Caco-2 (cell line): ENCODE results near the gene ITGA11. TPM values are rescaled to one million over a fixed set of nuclear protein-coding genes. Genes with fewer than 3 reads are reported as not detected.

Experiments
- BruUV-seq: library from RNA; stranded (reverse); fragments of 400-500 nt; replicated peaks from 2 replicates; lab custom pipeline; 2021; lab: Mats Ljungman, UMichigan
- CTCF ChIA-PET: fragments of 300-600 bp; sonication (Branson Sonifier 250); formaldehyde crosslinking; loops from one replicate; lab custom pipeline; 2022; ENCODE audit warnings: antibody characterized with exemption; lab: Charles Lee
- POLR2A ChIA-PET: fragments of 300-600 bp; sonication (Branson Sonifier 250); formaldehyde crosslinking; loops from one replicate; lab custom pipeline; 2022; ENCODE audit warnings: antibody characterized with exemption; lab: Charles Lee
- DNase-seq, 2 experiments: peaks; one replicate each; pipeline versions ENCODE4 v3.0.0 to v3.0.0-alpha.2; 2020 to 2022
- H3K27me3 ChIP-seq: replicated peaks from 2 replicates; pipeline ENCODE4 v1.6.0; 2011; ENCODE audit warnings: low read length; ENCODE audit not compliant: control insufficient read depth, insufficient read depth
- H3K36me3 ChIP-seq: 2 replicates; pipeline ENCODE4 v1.5.1; 2011; ENCODE audit warnings: low read length; ENCODE audit not compliant: control insufficient read depth, insufficient read depth
- H3K4me1 ChIP-seq: fragments of 250-450 bp; sonication (Bioruptor Pico); 2 replicates; pipeline ENCODE4 v1.5.1; 2020; ENCODE audit warnings: mild to moderate bottlenecking
- H3K4me3 ChIP-seq: 2 replicates; pipeline ENCODE4 v1.5.1; 2011; ENCODE audit warnings: low read depth, mild to moderate bottlenecking, control low read depth, low read length
- H3K9me3 ChIP-seq: fragments of 250-450 bp; sonication (Bioruptor Pico); 2 replicates; pipeline ENCODE4 v1.5.1; 2020; ENCODE audit warnings: mild to moderate bottlenecking, moderate library complexity
- H3K27ac Mint-ChIP-seq: one replicate; pipeline ENCODE4 v1.8.0; 2022; ENCODE audit warnings: mixed read lengths; ENCODE audit not compliant: unreplicated experiment
- H3K27me3 Mint-ChIP-seq: one replicate; pipeline ENCODE4 v1.8.0; 2022; ENCODE audit warnings: mixed read lengths; ENCODE audit not compliant: insufficient read depth, unreplicated experiment
- H3K36me3 Mint-ChIP-seq: one replicate; pipeline ENCODE4 v1.8.0; 2022; ENCODE audit warnings: mild to moderate bottlenecking, mixed read lengths; ENCODE audit not compliant: insufficient read depth, unreplicated experiment
- H3K4me1 Mint-ChIP-seq: one replicate; pipeline ENCODE4 v1.8.0; 2022; ENCODE audit warnings: low read depth, mixed read lengths; ENCODE audit not compliant: unreplicated experiment
- H3K4me3 Mint-ChIP-seq: one replicate; pipeline ENCODE4 v1.8.0; 2022; ENCODE audit warnings: mild to moderate bottlenecking, moderate library complexity, mixed read lengths; ENCODE audit not compliant: unreplicated experiment
- H3K9me3 Mint-ChIP-seq: one replicate; pipeline ENCODE4 v1.8.0; 2022; ENCODE audit warnings: mixed read lengths; ENCODE audit not compliant: unreplicated experiment
- CTCF ChIP-seq, 2 experiments: fragments of 200-600 bp in 1 of 2; IDR thresholded peaks; 1 replicate in 1 of 2; 2 replicates in 1 of 2; pipeline versions ENCODE4 v1.5.1 to v1.8.0; 2011 to 2022; ENCODE audit warnings: antibody characterized with exemption in 1 of 2, control low read depth in 1 of 2, inconsistent platforms in 1 of 2, low read depth in 1 of 2, low read length in 1 of 2, mild to moderate bottlenecking in 1 of 2, moderate library complexity in 1 of 2; ENCODE audit not compliant: insufficient read depth in 1 of 2, severe bottlenecking in 1 of 2, unreplicated experiment in 1 of 2
- intact Hi-C: fragments of 100-400 bp; cut with micrococcal nuclease; formaldehyde crosslinking; loops from one replicate; pipeline ENCODE4 v1.10.0; 2022; ENCODE audit not compliant: unreplicated experiment
- total RNA-seq: library from RNA; stranded (reverse); gene quantifications from 2 replicates; pipeline ENCODE4 v1.2.3, GENCODE V29; 2022

Gene ITGA11
- total RNA-seq, 1 experiment from 2014 or later: 0.18 TPM

GRCh38 chr15:68413363-68414205 is 18.4 kb downstream of the ITGA11 start:
- no peak overlapping the region for H3K4me3 Mint-ChIP-seq
- no peaks in the 10 kb centered on the region for H3K9me3 Mint-ChIP-seq
- H3K9me3 ChIP-seq: no peaks in the 10 kb centered on the region
- DNase-seq: no peak
- no peaks in the 10 kb centered on the region for H3K4me1 Mint-ChIP-seq
- no peak overlapping the region for H3K4me3 ChIP-seq
- no peaks in the 10 kb centered on the region for H3K36me3 ChIP-seq
- BruUV-seq: no TSS peak
- ChIA-PET CTCF (no interaction called here), POLR2A (no interaction called here)
- H3K36me3 Mint-ChIP-seq: no peaks in the 10 kb centered on the region
- H3K27ac Mint-ChIP-seq: no peak overlapping the region
- H3K27me3 ChIP-seq: no peaks in the 10 kb centered on the region
- H3K4me1 ChIP-seq: no peaks in the 10 kb centered on the region
- H3K27me3 Mint-ChIP-seq: no peaks in the 10 kb centered on the region
- intact Hi-C loops: no loop called here
- no peak for TF ChIP-seq CTCF (IDR thresholded peaks at IDR 0.05; ENCODE audit: insufficient read depth in 1 of 2, low read depth in 1 of 2, low read length in 1 of 2, severe bottlenecking in 1 of 2, unreplicated experiment in 1 of 2)

- Histone ChIP-seq H3K36me3 (no peaks in the 10 kb centered on the region), H3K4me3 (no peak overlapping the region), H3K27me3 (no peaks in the 10 kb centered on the region), H3K9me3 (no peaks in the 10 kb centered on the region), H3K4me1 (no peaks in the 10 kb centered on the region)
- Mint-ChIP-seq H3K36me3 (no peaks in the 10 kb centered on the region), H3K4me3 (no peak overlapping the region), H3K4me1 (no peaks in the 10 kb centered on the region), H3K27ac (no peak overlapping the region), H3K9me3 (no peaks in the 10 kb centered on the region), H3K27me3 (no peaks in the 10 kb centered on the region)
- CTCF ChIA-PET: no interaction called here
- POLR2A ChIA-PET: no interaction called here
- no peak for TF ChIP-seq CTCF (IDR thresholded peaks at IDR 0.05; ENCODE audit: insufficient read depth in 1 of 2, low read depth in 1 of 2, low read length in 1 of 2, severe bottlenecking in 1 of 2, unreplicated experiment in 1 of 2)
- no TSS peak for BruUV-seq
- no peak for DNase-seq
- intact Hi-C loops: no loop called here
These were observed 19.7 kb downstream of the ITGA11 start for GRCh38 chr15:68412218-68412617.

GRCh38 chr15:68411735-68412134 is 20.2 kb downstream of the ITGA11 start:
- H3K4me1 Mint-ChIP-seq: no peaks in the 10 kb centered on the region
- POLR2A ChIA-PET: no interaction called here
- no peaks in the 10 kb centered on the region for H3K27me3 Mint-ChIP-seq
- no peaks in the 10 kb centered on the region for H3K9me3 ChIP-seq
- no peaks in the 10 kb centered on the region for H3K27me3 ChIP-seq
- intact Hi-C loops: no loop called here
- H3K4me3 ChIP-seq: no peak overlapping the region
- BruUV-seq: no TSS peak
- H3K4me3 Mint-ChIP-seq: no peak overlapping the region
- CTCF ChIA-PET: no interaction called here
- H3K27ac Mint-ChIP-seq: no peak overlapping the region
- H3K36me3 Mint-ChIP-seq: no peaks in the 10 kb centered on the region
- DNase-seq: no peak
- H3K9me3 Mint-ChIP-seq: no peaks in the 10 kb centered on the region
- no peak for TF ChIP-seq CTCF (IDR thresholded peaks at IDR 0.05; ENCODE audit: insufficient read depth in 1 of 2, low read depth in 1 of 2, low read length in 1 of 2, severe bottlenecking in 1 of 2, unreplicated experiment in 1 of 2)
- H3K36me3 ChIP-seq: no peaks in the 10 kb centered on the region
- H3K4me1 ChIP-seq: no peaks in the 10 kb centered on the region
